Panc1 (cell line): ENCODE results near the gene EXOSC3. TPM values are rescaled to one million over a fixed set of nuclear protein-coding genes. Genes with fewer than 3 reads are reported as not detected.
A peak's percentile ranks its signal among the peaks of the same experiment; 100 is the strongest.

Source experiments
- ATAC-seq: fragments of 200-7000 bp; cut with Tn5 transposase; 2 replicates; pipeline ENCODE4 v1.9.1; 2020; ENCODE audit warnings: mild to moderate bottlenecking, moderate library complexity
- BruUV-seq: library from RNA; stranded (reverse); fragments of 400-500 nt; replicated peaks from 2 replicates; lab custom pipeline; 2021; lab: Mats Ljungman, UMichigan
- CTCF ChIA-PET: fragments of 300-600 bp; sonication (Branson Sonifier 250); formaldehyde crosslinking; loops from one replicate; lab custom pipeline; 2022; ENCODE audit warnings: antibody characterized with exemption; lab: Charles Lee
- POLR2A ChIA-PET: fragments of 300-600 bp; sonication (Branson Sonifier 250); formaldehyde crosslinking; loops from one replicate; lab custom pipeline; 2022; ENCODE audit warnings: antibody characterized with exemption; lab: Charles Lee
- DNase-seq: peaks from one replicate; pipeline ENCODE4 v3.0.0-alpha.2; 2010; ENCODE audit warnings: low read depth, low spot score
- H3K27ac ChIP-seq: 2 replicates; pipeline ENCODE4 v1.5.1; 2011; ENCODE audit warnings: mild to moderate bottlenecking, low read length, inconsistent platforms
- H3K27me3 ChIP-seq: fragments of 200-500 bp; sonication (Bioruptor generic); 2 replicates; pipeline ENCODE4 v1.6.0; 2014; ENCODE audit warnings: low read length, inconsistent platforms; ENCODE audit not compliant: control insufficient read depth, insufficient read depth
- H3K36me3 ChIP-seq: fragments of 200-500 bp; sonication (Bioruptor generic); 2 replicates; pipeline ENCODE4 v1.5.1; 2014; ENCODE audit warnings: inconsistent platforms, mild to moderate bottlenecking, low read length, moderate library complexity; ENCODE audit not compliant: control insufficient read depth, insufficient read depth
- H3K4me1 ChIP-seq: 2 replicates; pipeline ENCODE4 v1.5.1; 2011; ENCODE audit warnings: inconsistent platforms, mild to moderate bottlenecking, low read length, moderate library complexity; ENCODE audit not compliant: control insufficient read depth, insufficient read depth
- H3K4me3 ChIP-seq, 2 experiments: 2 replicates each; pipeline ENCODE4 v1.5.1; 2011 to 2012; ENCODE audit warnings: low read depth in 2 of 2, low read length in 2 of 2, mild to moderate bottlenecking in 2 of 2, inconsistent platforms in 1 of 2, moderate library complexity in 1 of 2
- H3K9me3 ChIP-seq: fragments of 200-500 bp; sonication (Bioruptor generic); 2 replicates; pipeline ENCODE4 v1.5.1; 2014; ENCODE audit warnings: low read depth, mild to moderate bottlenecking, inconsistent platforms, low read length, moderate library complexity; ENCODE audit not compliant: control insufficient read depth, insufficient read depth
- POLR2AphosphoS5 ChIP-seq: IDR thresholded peaks from 2 replicates; pipeline ENCODE4 v1.6.1; 2012; ENCODE audit warnings: mild to moderate bottlenecking, low read depth, low read length, moderate library complexity
- REST ChIP-seq, 2 experiments: IDR thresholded peaks; 2 replicates each; pipeline ENCODE4 v1.6.1; 2011 to 2012; ENCODE audit warnings: low read depth in 2 of 2, control low read depth in 1 of 2, low read length in 1 of 2, mild to moderate bottlenecking in 1 of 2, moderate library complexity in 1 of 2; ENCODE audit not compliant: insufficient read depth in 1 of 2
- SIN3A ChIP-seq: IDR thresholded peaks from 2 replicates; pipeline ENCODE4 v1.6.1; 2012; ENCODE audit warnings: low read depth, mild to moderate bottlenecking, low read length, moderate library complexity, borderline replicate concordance; ENCODE audit not compliant: insufficient read depth
- TCF7L2 ChIP-seq: IDR thresholded peaks from 2 replicates; pipeline ENCODE4 v1.6.1; 2011; ENCODE audit warnings: mild to moderate bottlenecking, low read depth, low read length, inconsistent platforms
- in situ Hi-C: cut with HindIII; loops from 2 replicates; pipeline ENCODE4 v1.10.0; 2016; ENCODE audit warnings: low sequenced_read_pairs, low pct_unique_long_range_greater_than_20kb
- intact Hi-C: fragments of 100-400 bp; cut with micrococcal nuclease; formaldehyde crosslinking; loops from one replicate; pipeline ENCODE4 v1.10.0; 2022; ENCODE audit not compliant: unreplicated experiment
- total RNA-seq: library from RNA; stranded (reverse); gene quantifications from one replicate; pipeline ENCODE4 v1.2.1, GENCODE V29; 2021; ENCODE audit not compliant: unreplicated experiment
- TF ChIP-seq, protein P1 (sequence below): fragments of 450-650 bp; IDR thresholded peaks from 2 replicates; pipeline ENCODE4 v1.5.1; 2017; ENCODE audit warnings: mild to moderate bottlenecking

EXOSC3 gene
- total RNA-seq, 1 experiment from 2014 or later, result 45.3 TPM

GRCh38 chr9:37801287-37801850, 16.5 kb upstream of the EXOSC3 start:
- Histone ChIP-seq H3K36me3 (peaks cover 3% of the 10 kb centered on the region; the same call in 1 of the 2 replicates), H3K9me3 (no peaks in the 10 kb centered on the region), H3K4me3 (peak overlapping the region; percentile 78 to 87), H3K27me3 (no peaks in the 10 kb centered on the region), H3K27ac (peak overlapping the region; percentile 79), H3K4me1 (peaks cover 4% of the 10 kb centered on the region; the same call in 1 of the 2 replicates)
- no peak for DNase-seq
- peak; percentile 61 for ATAC-seq
- ChIA-PET CTCF (interaction anchor here (0.7 kb wide), 1 partner anchor 34 kb away, joined by 3 read pairs; no protein-coding TSS in a partner anchor), POLR2A (interaction anchor here (0.6 kb wide), 1 partner anchor 227 kb away, joined by 7 read pairs; no protein-coding TSS in a partner anchor)
- TF ChIP-seq POLR2AphosphoS5, result no peak
- TF ChIP-seq TCF7L2, result no peak
- TF ChIP-seq, protein P1, sequence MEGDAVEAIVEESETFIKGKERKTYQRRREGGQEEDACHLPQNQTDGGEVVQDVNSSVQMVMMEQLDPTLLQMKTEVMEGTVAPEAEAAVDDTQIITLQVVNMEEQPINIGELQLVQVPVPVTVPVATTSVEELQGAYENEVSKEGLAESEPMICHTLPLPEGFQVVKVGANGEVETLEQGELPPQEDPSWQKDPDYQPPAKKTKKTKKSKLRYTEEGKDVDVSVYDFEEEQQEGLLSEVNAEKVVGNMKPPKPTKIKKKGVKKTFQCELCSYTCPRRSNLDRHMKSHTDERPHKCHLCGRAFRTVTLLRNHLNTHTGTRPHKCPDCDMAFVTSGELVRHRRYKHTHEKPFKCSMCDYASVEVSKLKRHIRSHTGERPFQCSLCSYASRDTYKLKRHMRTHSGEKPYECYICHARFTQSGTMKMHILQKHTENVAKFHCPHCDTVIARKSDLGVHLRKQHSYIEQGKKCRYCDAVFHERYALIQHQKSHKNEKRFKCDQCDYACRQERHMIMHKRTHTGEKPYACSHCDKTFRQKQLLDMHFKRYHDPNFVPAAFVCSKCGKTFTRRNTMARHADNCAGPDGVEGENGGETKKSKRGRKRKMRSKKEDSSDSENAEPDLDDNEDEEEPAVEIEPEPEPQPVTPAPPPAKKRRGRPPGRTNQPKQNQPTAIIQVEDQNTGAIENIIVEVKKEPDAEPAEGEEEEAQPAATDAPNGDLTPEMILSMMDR, result no peak
- TF ChIP-seq SIN3A, result 0 out of 2 replicates have a peak, but pooled peaks have one; percentile 37
- intact Hi-C loops (no loop called here), in situ Hi-C loops (no loop called here)
- BruUV-seq, result no TSS peak

DNA sequence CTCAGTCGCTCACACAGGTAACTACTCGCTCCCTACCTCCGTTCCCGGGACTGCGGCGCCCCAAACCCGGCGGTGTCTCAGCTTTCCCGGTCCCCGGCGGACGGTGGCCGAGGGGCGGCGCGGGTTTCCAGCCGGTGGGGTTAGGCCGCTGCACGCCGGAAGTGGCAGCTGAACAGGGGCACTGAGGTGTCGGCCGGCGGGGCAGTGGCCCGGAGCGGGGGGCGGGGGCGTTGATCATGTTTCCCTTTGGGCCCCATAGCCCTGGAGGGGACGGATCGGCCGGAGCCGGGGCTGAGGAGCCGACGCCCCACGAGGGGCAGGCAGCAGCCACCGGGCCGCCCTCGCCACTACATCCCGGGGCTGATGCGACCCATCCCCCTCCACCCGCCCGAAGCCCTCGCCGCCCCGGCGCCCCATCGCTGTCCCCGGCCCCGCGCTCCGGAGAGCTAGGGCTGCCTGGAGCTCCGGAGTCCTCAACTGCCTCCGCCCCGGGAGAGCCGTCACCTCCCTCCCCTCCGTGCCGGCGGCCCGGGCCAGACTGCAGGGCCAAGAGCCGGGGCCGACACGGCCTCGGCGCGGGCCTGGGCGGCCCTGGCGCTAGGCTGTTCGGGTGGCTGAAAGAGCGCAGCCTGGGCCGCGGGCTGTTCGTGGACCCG, 15.9 kb upstream of the EXOSC3 start, which contains the start of gene DCAF10:
Gene DCAF10, plus strand, starts transcription at position 167 of the 656 bp plus-strand sequence. Its CDS starts 70 bp downstream, at position 237.
- Histone ChIP-seq H3K9me3 (no peaks in the 10 kb centered on the region), H3K27me3 (no peaks in the 10 kb centered on the region), H3K27ac (peak within 1 kb of the TSS; percentile 83), H3K4me3 (peak within 1 kb of the TSS; percentile 78 to 87), H3K4me1 (peaks cover 4% of the 10 kb centered on the region; the same call in 1 of the 2 replicates), H3K36me3 (peaks cover 3% of the 10 kb centered on the region; the same call in 1 of the 2 replicates)
- no peak for DNase-seq
- ChIA-PET CTCF (interaction anchor here (0.7 kb wide), 1 partner anchor 33 kb away, joined by 3 read pairs; no protein-coding TSS in a partner anchor), POLR2A (interaction anchor here (0.6 kb wide), 1 partner anchor 227 kb away, joined by 7 read pairs; no protein-coding TSS in a partner anchor)
- in situ Hi-C loops, result no loop called here
- peak; percentile 96 for ATAC-seq
- BruUV-seq, result no TSS peak
- TF ChIP-seq POLR2AphosphoS5 (peak; percentile 89), REST (IDR thresholded peaks at IDR 0.05; ENCODE audit: insufficient read depth in 1 of 2, low read depth in 2 of 2, low read length in 1 of 2) (0 out of 4 replicates have a peak, but pooled peaks of 1 of the 2 experiments have one; percentile 60), TCF7L2 (0 out of 2 replicates have a peak, but pooled peaks have one; percentile 42), SIN3A (peak; percentile 82; the same call in 1 of the 2 replicates)
- TF ChIP-seq, protein P1, result no peak
- intact Hi-C loops, result no loop called here
